ENCODE measurements around the gene MGAT4A.

DNA sequence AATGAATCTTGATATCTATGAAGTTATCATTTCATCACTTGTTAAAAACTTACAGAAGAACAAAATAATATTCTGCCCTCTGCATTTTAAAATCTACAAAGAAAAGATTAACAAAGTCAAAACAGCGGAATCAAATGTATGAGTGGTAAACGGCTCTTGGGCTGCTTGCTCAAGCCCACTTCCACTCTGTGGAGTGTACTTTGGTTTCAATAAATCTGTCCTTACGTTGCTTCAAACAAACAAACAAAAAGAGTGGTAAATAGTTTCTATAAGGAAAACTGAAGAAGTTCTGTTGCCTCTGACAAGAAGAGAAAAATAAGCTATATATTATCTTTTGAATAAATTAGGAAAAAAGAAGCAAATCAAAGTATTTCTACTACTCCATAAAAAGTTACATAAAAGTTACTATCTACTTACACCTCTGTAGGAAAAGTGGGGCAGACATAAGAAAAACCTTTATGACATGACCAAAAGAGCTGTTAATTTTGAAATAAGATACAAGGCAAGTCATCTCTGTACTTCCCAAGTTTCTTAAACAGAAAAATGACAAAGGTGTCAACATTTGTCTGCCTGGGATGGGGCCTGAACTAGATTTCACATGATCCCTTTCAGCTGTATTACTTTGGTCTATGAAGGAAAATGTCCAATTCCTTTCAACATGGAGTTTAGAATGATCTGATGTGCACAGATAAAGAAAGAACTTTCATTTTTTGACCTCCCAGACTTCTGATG lies 56.5 kb downstream of the MGAT4A start:
- TF ChIP-seq, protein P1, sequence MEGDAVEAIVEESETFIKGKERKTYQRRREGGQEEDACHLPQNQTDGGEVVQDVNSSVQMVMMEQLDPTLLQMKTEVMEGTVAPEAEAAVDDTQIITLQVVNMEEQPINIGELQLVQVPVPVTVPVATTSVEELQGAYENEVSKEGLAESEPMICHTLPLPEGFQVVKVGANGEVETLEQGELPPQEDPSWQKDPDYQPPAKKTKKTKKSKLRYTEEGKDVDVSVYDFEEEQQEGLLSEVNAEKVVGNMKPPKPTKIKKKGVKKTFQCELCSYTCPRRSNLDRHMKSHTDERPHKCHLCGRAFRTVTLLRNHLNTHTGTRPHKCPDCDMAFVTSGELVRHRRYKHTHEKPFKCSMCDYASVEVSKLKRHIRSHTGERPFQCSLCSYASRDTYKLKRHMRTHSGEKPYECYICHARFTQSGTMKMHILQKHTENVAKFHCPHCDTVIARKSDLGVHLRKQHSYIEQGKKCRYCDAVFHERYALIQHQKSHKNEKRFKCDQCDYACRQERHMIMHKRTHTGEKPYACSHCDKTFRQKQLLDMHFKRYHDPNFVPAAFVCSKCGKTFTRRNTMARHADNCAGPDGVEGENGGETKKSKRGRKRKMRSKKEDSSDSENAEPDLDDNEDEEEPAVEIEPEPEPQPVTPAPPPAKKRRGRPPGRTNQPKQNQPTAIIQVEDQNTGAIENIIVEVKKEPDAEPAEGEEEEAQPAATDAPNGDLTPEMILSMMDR (IDR thresholded peaks at IDR 0.05): no peak
- TF ChIP-seq EP300 (IDR thresholded peaks at IDR 0.05) (no peak), POLR2A (IDR thresholded peaks at IDR 0.05) (no peak)
